Gastrocnemius medialis (tissue), 4 donors: ENCODE measurements around the gene PAK1IP1. TPM values are rescaled to one million over a fixed set of nuclear protein-coding genes. Genes with fewer than 3 reads are reported as not detected.

Experiments used
- ATAC-seq, 2 donors: fragments of 150-250 bp; one replicate each; pipeline ENCODE4 v1.9.1; 2016
- DNase-seq, 2 donors: peaks; one replicate each; pipeline ENCODE4 v3.0.0-alpha.2; 2019
- H3K27ac ChIP-seq, 4 donors: fragments of 200-600 bp; sonication (generic); 1 replicate in 1 of 4; 2 replicates in 3 of 4; pipeline ENCODE4 v1.5.1; 2016 to 2018; ENCODE audit warnings: mild to moderate bottlenecking in 2 of 4, moderate library complexity in 1 of 4
- H3K27me3 ChIP-seq, 3 donors: fragments of 200-600 bp; sonication (generic) in 2 of 3; 1 replicate in 1 of 3; 2 replicates in 2 of 3; pipeline versions ENCODE4 v1.5.1 to v1.6.0; 2016 to 2019; ENCODE audit warnings: mild to moderate bottlenecking in 1 of 3, moderate library complexity in 1 of 3
- H3K36me3 ChIP-seq, 2 donors: fragments of 200-600 bp; sonication (generic) in 1 of 2; one replicate each; pipeline ENCODE4 v1.5.1; 2017 to 2018
- H3K4me1 ChIP-seq, 2 donors: fragments of 200-600 bp; sonication (generic) in 1 of 2; one replicate each; pipeline ENCODE4 v1.5.1; 2016 to 2017; ENCODE audit warnings: mild to moderate bottlenecking in 2 of 2
- H3K4me3 ChIP-seq, 4 donors: fragments of 200-600 bp; sonication (generic) in 3 of 4; 1 replicate in 1 of 4; 2 replicates in 3 of 4; pipeline ENCODE4 v1.5.1; 2016 to 2019; ENCODE audit warnings: mild to moderate bottlenecking in 2 of 4
- H3K9me3 ChIP-seq, 3 donors: fragments of 200-600 bp; sonication (generic) in 2 of 3; 1 replicate in 1 of 3; 2 replicates in 2 of 3; pipeline ENCODE4 v1.5.1; 2016 to 2019
- CTCF ChIP-seq, 5 experiments: fragments of 450-650 bp in 3 of 5; fragments of 200-600 bp in 2 of 5; sonication (generic) in 2 of 5; IDR thresholded peaks in 4 of 5; conservative IDR thresholded peaks in 1 of 5; 1 replicate in 4 of 5; 2 replicates in 1 of 5; pipeline ENCODE4 v1.5.1; 2016 to 2019; ENCODE audit warnings: antibody characterized with exemption in 5 of 5, mild to moderate bottlenecking in 3 of 5, moderate library complexity in 3 of 5
- POLR2A ChIP-seq, 2 donors: fragments of 450-650 bp; IDR thresholded peaks; one replicate each; pipeline ENCODE4 v1.6.1; 2017; ENCODE audit warnings: antibody characterized with exemption in 2 of 2, mild to moderate bottlenecking in 2 of 2, moderate library complexity in 2 of 2
- in situ Hi-C, 4 donors: fragments of 200-750 bp; cut with MboI; loops; one replicate each; pipeline versions ENCODE4 v1.15.0 to v1.8.0; 2017; ENCODE audit warnings: low sequenced_read_pairs in 4 of 4
- intact Hi-C: fragments of 100-400 bp; cut with DNase I; formaldehyde crosslinking; loops from one replicate; pipeline ENCODE4 v1.15.1; 2023; ENCODE audit warnings: low total_unique reads
- total RNA-seq, 4 donors: library from RNA; depleted of rRNA; stranded (reverse); fragments of >200 nt; gene quantifications; one replicate each; pipeline versions ENCODE4 v1.1.0 to v1.2.3, GENCODE V29; 2016

PAK1IP1 gene
- total RNA-seq, 4 donors from 2014 or later: 5.5 to 18.8 (median 14.2) TPM

- TF ChIP-seq POLR2A (IDR thresholded peaks at IDR 0.05) (no peak), CTCF (IDR thresholded peaks at IDR 0.05 in 4 of 5, conservative IDR thresholded peaks at IDR 0.05 in 1 of 5) (no peak)
- Histone ChIP-seq H3K27ac (no peak overlapping the region), H3K4me3 (peak overlapping the region in 1 of 4 donors; percentile 96), H3K27me3 (no peaks in the 10 kb centered on the region), H3K4me1 (peaks cover 26 to 30% of the 10 kb centered on the region in 2 donors), H3K36me3 (peaks cover 0 to 44% of the 10 kb centered on the region in 2 donors), H3K9me3 (no peaks in the 10 kb centered on the region)
- in situ Hi-C loops: loop anchor here in 1 of 4 donors (10.0 kb wide), 1 partner anchor 48 kb away; the partner anchor contains the start of gene TMEM14B
- DNase-seq (no peak), ATAC-seq (no peak)
- intact Hi-C loops: no loop called here
These were observed 1.9 kb downstream of the PAK1IP1 start for GRCh38 chr6:10696655-10697054.

- H3K4me3 ChIP-seq: no peak overlapping the region
- TF ChIP-seq POLR2A (IDR thresholded peaks at IDR 0.05) (no peak), CTCF (IDR thresholded peaks at IDR 0.05 in 4 of 5, conservative IDR thresholded peaks at IDR 0.05 in 1 of 5) (no peak)
- DNase-seq: no peak
- H3K9me3 ChIP-seq: no peaks in the 10 kb centered on the region
- H3K27ac ChIP-seq: no peak overlapping the region
- no peaks in the 10 kb centered on the region for H3K4me1 ChIP-seq
- intact Hi-C loops (no loop called here), in situ Hi-C loops (no loop called here)
- H3K36me3 ChIP-seq: peaks cover 0 to 20% of the 10 kb centered on the region in 2 donors
- no peaks in the 10 kb centered on the region for H3K27me3 ChIP-seq
- no peak for ATAC-seq
These were observed 19.2 kb downstream of the PAK1IP1 start for GRCh38 chr6:10713962-10714361.

- TF ChIP-seq POLR2A (IDR thresholded peaks at IDR 0.05) (no peak), CTCF (IDR thresholded peaks at IDR 0.05 in 4 of 5, conservative IDR thresholded peaks at IDR 0.05 in 1 of 5) (no peak)
- in situ Hi-C loops (no loop called here), intact Hi-C loops (no loop called here)
These were observed 24.7 kb downstream of the PAK1IP1 start for GRCh38 chr6:10719296-10719963.

GRCh38 chr6:10719964-10720264 lies 25.1 kb downstream of the PAK1IP1 start:
- DNase-seq: no peak
- Histone ChIP-seq H3K4me1 (peaks cover 18 to 21% of the 10 kb centered on the region in 2 donors), H3K27me3 (no peaks in the 10 kb centered on the region), H3K9me3 (no peaks in the 10 kb centered on the region), H3K4me3 (peak overlapping the region; percentile 36 to 71 (median 57)), H3K27ac (peak overlapping the region; percentile 40 to 68 (median 66)), H3K36me3 (peaks cover 0 to 3% of the 10 kb centered on the region in 2 donors)
- in situ Hi-C loops (no loop called here), intact Hi-C loops (no loop called here)
- TF ChIP-seq CTCF (IDR thresholded peaks at IDR 0.05 in 4 of 5, conservative IDR thresholded peaks at IDR 0.05 in 1 of 5) (no peak), POLR2A (IDR thresholded peaks at IDR 0.05) (no peak)
- no peak for ATAC-seq

More at GRCh38 chr6:10719296-10719963, 24.7 kb downstream of the PAK1IP1 start:
- peaks cover 13 to 17% of the 10 kb centered on the region in 2 donors for H3K4me1 ChIP-seq
- no peaks in the 10 kb centered on the region for H3K27me3 ChIP-seq
- H3K36me3 ChIP-seq: no peaks in the 10 kb centered on the region
- no peak for DNase-seq
- peak overlapping the region in 3 of 4 donors; percentile 36 to 71 (median 62) for H3K4me3 ChIP-seq
- H3K27ac ChIP-seq: peak overlapping the region in 1 of 4 donors; percentile 68
- no peaks in the 10 kb centered on the region for H3K9me3 ChIP-seq
- ATAC-seq: no peak
